Left lung (tissue), 10 donors: ENCODE measurements around the gene SYT8. TPM values are rescaled to one million over a fixed set of nuclear protein-coding genes. Genes with fewer than 3 reads are reported as not detected.

Source experiments
- ATAC-seq: fragments of 200-7000 bp; cut with Tn5 transposase; one replicate; pipeline ENCODE4 v1.9.1; 2020; ENCODE audit warnings: moderate library complexity
- DNase-seq, 4 donors: peaks; one replicate each; pipeline ENCODE4 v3.0.0-alpha.2; 2013 to 2020
- H3K27ac ChIP-seq, 2 donors: fragments of 200-600 bp; sonication (generic) in 1 of 2; one replicate each; pipeline versions ENCODE4 v1.5.0 to v1.8.0; 2020 to 2021
- H3K27me3 ChIP-seq, 2 donors: fragments of 200-600 bp; sonication (generic) in 1 of 2; one replicate each; pipeline versions ENCODE4 v1.5.0 to v1.8.0; 2020 to 2021
- H3K36me3 ChIP-seq, 2 donors: fragments of 200-600 bp; sonication (generic) in 1 of 2; one replicate each; pipeline versions ENCODE4 v1.5.0 to v1.8.0; 2020 to 2021
- H3K4me1 ChIP-seq, 2 donors: fragments of 200-600 bp; one replicate each; pipeline ENCODE4 v1.8.0; 2021
- H3K4me3 ChIP-seq, 2 donors: fragments of 200-600 bp; sonication (generic) in 1 of 2; one replicate each; pipeline versions ENCODE4 v1.5.0 to v1.8.0; 2020 to 2021; ENCODE audit warnings: mild to moderate bottlenecking in 1 of 2
- H3K9me3 ChIP-seq, 2 donors: fragments of 200-600 bp; sonication (generic) in 1 of 2; one replicate each; pipeline versions ENCODE4 v1.5.0 to v1.8.0; 2020 to 2021
- CTCF ChIP-seq, 2 donors: fragments of 200-600 bp; sonication (generic) in 1 of 2; IDR thresholded peaks; one replicate each; pipeline versions ENCODE4 v1.5.0 to v1.8.0; 2021; ENCODE audit warnings: antibody characterized with exemption in 2 of 2
- intact Hi-C, 2 donors: fragments of 100-400 bp; cut with DNase I; formaldehyde crosslinking; loops; one replicate each; pipeline versions ENCODE4 v1.11.2 to v1.14.2; 2022
- polyA plus RNA-seq, 6 donors: library from polyadenylated mRNA; unstranded; fragments of 120-200 nt; gene quantifications; one replicate each; pipeline ENCODE4 v1.2.1, GENCODE V29; 2013; ENCODE audit not compliant: insufficient read length in 6 of 6
- total RNA-seq, 2 donors: library from RNA; stranded (reverse); fragmentation: NEBNext Ultra II Directional; extraction: Animal tissue kit (Norgen Biotek cat#: 25700); gene quantifications; one replicate each; pipeline ENCODE4 v1.2.1, GENCODE V29; 2021
- donor health status: DM: no; HTN: yes; CAD: no.
- donor health status: DM: no; HTN: no; CAD: no.

Gene SYT8
- total and polyA plus RNA-seq, 8 donors, result 0.21 to 8.8 (median 1.1) TPM

GRCh38 chr11:1839924-1840779 lies 5.4 kb downstream of the SYT8 start:
- peak overlapping the region; percentile 7 to 23 for H3K4me3 ChIP-seq
- intact Hi-C loops, result loop anchor here in 1 of 2 donors (5.0 to 10.0 kb wide), 2 partner anchors 185 to 312 kb away; no protein-coding TSS in a partner anchor
- H3K4me1 ChIP-seq, result peaks cover 11 to 64% of the 10 kb centered on the region in 2 donors
- no peaks in the 10 kb centered on the region for H3K27me3 ChIP-seq
- peak overlapping the region; percentile 53 to 88 for H3K27ac ChIP-seq
- peak in 1 of 2 donors; percentile 24 for TF ChIP-seq CTCF (IDR thresholded peaks at IDR 0.05)
- ATAC-seq (peak; percentile 48), DNase-seq (peak in 2 of 4 donors; percentile 90 to 93)
- H3K36me3 ChIP-seq, result no peaks in the 10 kb centered on the region
- no peaks in the 10 kb centered on the region for H3K9me3 ChIP-seq

GRCh38 chr11:1840780-1841480 lies 6.1 kb downstream of the SYT8 start:
- no peaks in the 10 kb centered on the region for H3K36me3 ChIP-seq
- intact Hi-C loops, result no loop called here
- H3K9me3 ChIP-seq, result no peaks in the 10 kb centered on the region
- peaks cover 13 to 72% of the 10 kb centered on the region in 2 donors for H3K4me1 ChIP-seq
- peak overlapping the region in 1 of 2 donors; percentile 88 for H3K27ac ChIP-seq
- peak overlapping the region in 1 of 2 donors; percentile 23 for H3K4me3 ChIP-seq
- TF ChIP-seq CTCF (IDR thresholded peaks at IDR 0.05), result no peak
- H3K27me3 ChIP-seq, result no peaks in the 10 kb centered on the region
- DNase-seq (peak in 2 of 4 donors; percentile 32 to 81), ATAC-seq (no peak)

GRCh38 chr11:1841511-1842148 lies 6.8 kb downstream of the SYT8 start:
- Histone ChIP-seq H3K27me3 (no peaks in the 10 kb centered on the region), H3K4me1 (peaks cover 13 to 74% of the 10 kb centered on the region in 2 donors), H3K9me3 (no peaks in the 10 kb centered on the region), H3K4me3 (no peak overlapping the region), H3K27ac (no peak overlapping the region), H3K36me3 (no peaks in the 10 kb centered on the region)
- intact Hi-C loops, result no loop called here
- DNase-seq, result peak in 1 of 4 donors; percentile 71
- TF ChIP-seq CTCF (IDR thresholded peaks at IDR 0.05), result no peak
- no peak for ATAC-seq

GRCh38 chr11:1842149-1843097 lies 7.6 kb downstream of the SYT8 start:
- no peaks in the 10 kb centered on the region for H3K36me3 ChIP-seq
- DNase-seq (peak in 2 of 4 donors; percentile 28 to 74), ATAC-seq (no peak)
- intact Hi-C loops, result no loop called here
- no peak overlapping the region for H3K27ac ChIP-seq
- H3K27me3 ChIP-seq, result no peaks in the 10 kb centered on the region
- TF ChIP-seq CTCF (IDR thresholded peaks at IDR 0.05), result no peak
- peaks cover 13 to 75% of the 10 kb centered on the region in 2 donors for H3K4me1 ChIP-seq
- no peak overlapping the region for H3K4me3 ChIP-seq
- no peaks in the 10 kb centered on the region for H3K9me3 ChIP-seq
